22Rv1 (cell line): ENCODE data around the gene NKX1-1.
"Not testable (repeated sequence)": the region's sequence is repeated elsewhere in the genome, so short reads cannot be mapped to it uniquely, and the experiment has no call there.

Source experiments
- ZFX ChIP-seq: fragments of 450-650 bp; IDR thresholded peaks from 2 replicates; pipeline ENCODE4 v1.6.1; 2017; ENCODE audit warnings: antibody characterized with exemption, borderline replicate concordance
- TF ChIP-seq, protein P1 (sequence below): fragments of 450-650 bp; IDR thresholded peaks from 2 replicates; pipeline ENCODE4 v1.5.1; 2017; ENCODE audit warnings: mild to moderate bottlenecking

- TF ChIP-seq, protein P1, sequence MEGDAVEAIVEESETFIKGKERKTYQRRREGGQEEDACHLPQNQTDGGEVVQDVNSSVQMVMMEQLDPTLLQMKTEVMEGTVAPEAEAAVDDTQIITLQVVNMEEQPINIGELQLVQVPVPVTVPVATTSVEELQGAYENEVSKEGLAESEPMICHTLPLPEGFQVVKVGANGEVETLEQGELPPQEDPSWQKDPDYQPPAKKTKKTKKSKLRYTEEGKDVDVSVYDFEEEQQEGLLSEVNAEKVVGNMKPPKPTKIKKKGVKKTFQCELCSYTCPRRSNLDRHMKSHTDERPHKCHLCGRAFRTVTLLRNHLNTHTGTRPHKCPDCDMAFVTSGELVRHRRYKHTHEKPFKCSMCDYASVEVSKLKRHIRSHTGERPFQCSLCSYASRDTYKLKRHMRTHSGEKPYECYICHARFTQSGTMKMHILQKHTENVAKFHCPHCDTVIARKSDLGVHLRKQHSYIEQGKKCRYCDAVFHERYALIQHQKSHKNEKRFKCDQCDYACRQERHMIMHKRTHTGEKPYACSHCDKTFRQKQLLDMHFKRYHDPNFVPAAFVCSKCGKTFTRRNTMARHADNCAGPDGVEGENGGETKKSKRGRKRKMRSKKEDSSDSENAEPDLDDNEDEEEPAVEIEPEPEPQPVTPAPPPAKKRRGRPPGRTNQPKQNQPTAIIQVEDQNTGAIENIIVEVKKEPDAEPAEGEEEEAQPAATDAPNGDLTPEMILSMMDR, result not testable (repeated sequence)
- TF ChIP-seq ZFX, result not testable (repeated sequence)
Measured at GRCh38 chr4:1443688-1444172, 37.5 kb upstream of the NKX1-1 start.
